ENCODE measurements around the gene PLCB1. TPM values are rescaled to one million over a fixed set of nuclear protein-coding genes. Genes with fewer than 3 reads are reported as not detected.
"Not testable (repeated sequence)": the region's sequence is repeated elsewhere in the genome, so short reads cannot be mapped to it uniquely, and the experiment has no call there.

Gene PLCB1
- polyA plus RNA-seq, 3 donors from 2014 or later, result 11.0 to 20.4 (median 12.6) TPM

DNA sequence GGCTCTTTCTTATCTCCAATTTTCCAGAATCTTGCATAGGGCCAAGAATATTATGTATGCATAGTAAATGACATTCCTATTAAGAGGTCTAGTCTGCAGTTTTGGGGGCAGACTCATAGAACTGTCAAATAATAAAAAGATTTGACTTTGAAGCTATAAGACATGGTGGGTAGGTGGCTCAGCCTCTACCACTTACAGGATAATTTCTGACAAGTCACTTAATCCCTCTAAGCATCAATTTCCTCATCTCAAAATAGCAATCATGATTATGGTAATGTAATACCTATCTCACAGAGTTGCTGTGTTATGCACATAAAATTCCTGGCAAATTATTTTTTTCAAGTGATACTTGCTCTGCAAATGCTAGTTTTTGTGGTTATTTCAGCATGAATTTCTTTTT is 329.1 kb downstream of the PLCB1 start:
- no peak for DNase-seq
- no peak overlapping the region for H3K4me3 Mint-ChIP-seq
- H3K27ac Mint-ChIP-seq, result no peak overlapping the region
- peaks cover 0 to 3% (median 2%) of the 10 kb centered on the region in 3 donors for H3K27me3 Mint-ChIP-seq (ENCODE audit: low read depth in 3 of 3)
- H3K36me3 Mint-ChIP-seq, result peaks cover 4 to 12% (median 9%) of the 10 kb centered on the region in 3 donors
- peaks cover 0 to 6% (median 0%) of the 10 kb centered on the region in 6 donors for H3K9me3 Mint-ChIP-seq
- H3K4me1 Mint-ChIP-seq, result peaks cover 18 to 26% of the 10 kb centered on the region in 2 donors

DNA sequence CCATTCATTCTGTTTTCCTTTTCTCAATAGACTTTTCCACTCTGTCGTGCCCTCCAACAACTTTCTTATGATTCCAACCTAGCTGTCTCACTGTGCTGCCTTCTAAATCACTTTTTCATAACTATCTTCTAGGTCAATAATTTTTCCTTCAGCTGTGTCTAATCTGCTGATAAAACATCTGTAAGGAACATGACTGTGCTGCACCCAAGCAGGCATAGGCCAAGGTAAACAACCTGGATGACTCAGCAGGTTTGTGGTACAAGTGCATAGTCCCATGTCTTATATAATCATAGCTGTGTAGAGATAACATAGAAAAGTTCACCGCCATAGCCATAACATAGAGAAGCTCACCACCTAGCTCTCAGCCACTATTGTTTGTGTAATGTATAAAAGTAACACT is 332.3 kb downstream of the PLCB1 start:
- peaks cover 11 to 12% of the 10 kb centered on the region in 2 donors for H3K4me1 Mint-ChIP-seq
- peaks cover 0 to 6% (median 0%) of the 10 kb centered on the region in 6 donors for H3K9me3 Mint-ChIP-seq
- peaks cover 0 to 3% (median 3%) of the 10 kb centered on the region in 3 donors for H3K27me3 Mint-ChIP-seq (ENCODE audit: low read depth in 3 of 3)
- H3K4me3 Mint-ChIP-seq, result no peak overlapping the region
- H3K27ac Mint-ChIP-seq, result no peak overlapping the region
- DNase-seq, result no peak
- H3K36me3 Mint-ChIP-seq, result peaks cover 9 to 15% (median 10%) of the 10 kb centered on the region in 3 donors

DNA sequence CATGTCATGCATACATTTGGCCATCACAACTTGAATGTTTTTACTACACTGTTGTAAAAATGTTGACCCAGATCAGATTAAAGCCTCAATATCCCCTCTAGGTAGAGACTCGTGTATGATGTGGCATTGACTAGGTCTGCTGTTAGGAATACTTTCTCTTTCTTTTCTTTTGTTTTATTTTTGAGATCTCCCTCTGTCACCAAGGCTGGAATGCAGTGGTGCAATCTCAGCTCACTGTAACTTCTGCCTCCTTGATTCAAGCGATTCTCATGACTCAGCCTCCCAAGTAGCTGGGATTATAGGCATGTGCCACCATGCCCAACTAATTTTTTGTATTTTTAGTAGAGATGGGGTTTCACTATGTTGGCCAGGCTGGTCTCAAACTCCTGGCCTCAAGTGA is 334.7 kb downstream of the PLCB1 start:
- not testable (repeated sequence) for H3K4me3 Mint-ChIP-seq; H3K27me3 Mint-ChIP-seq (ENCODE audit: low read depth in 3 of 3); DNase-seq; H3K27ac Mint-ChIP-seq; H3K9me3 Mint-ChIP-seq
- H3K36me3 Mint-ChIP-seq, result peaks cover 9 to 15% (median 10%) of the 10 kb centered on the region in 3 donors
- peaks cover 16 to 20% of the 10 kb centered on the region in 2 donors for H3K4me1 Mint-ChIP-seq

DNA sequence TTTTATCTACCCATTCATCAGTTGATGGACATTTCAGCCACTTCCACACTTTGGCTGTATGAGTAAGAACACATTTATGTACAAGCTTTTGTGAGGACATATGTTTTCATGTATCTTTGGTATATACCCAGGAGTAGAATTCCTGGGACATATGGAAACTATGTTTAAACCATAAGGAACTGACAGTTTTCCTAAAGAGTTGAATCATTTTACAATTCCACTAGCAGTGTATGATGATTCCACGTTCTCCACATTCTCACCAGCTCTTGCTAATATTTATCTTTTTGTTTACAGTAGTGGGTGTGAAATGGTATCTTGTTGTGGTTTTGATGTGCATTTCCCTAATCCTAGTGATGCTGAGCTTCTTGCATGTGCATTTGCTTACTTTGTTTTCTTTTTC is 338.1 kb downstream of the PLCB1 start:
- H3K27ac Mint-ChIP-seq, result no peak overlapping the region
- H3K9me3 Mint-ChIP-seq, result peaks cover 0 to 4% (median 0%) of the 10 kb centered on the region in 6 donors
- DNase-seq, result no peak
- peaks cover 22 to 30% of the 10 kb centered on the region in 2 donors for H3K4me1 Mint-ChIP-seq
- H3K4me3 Mint-ChIP-seq, result no peak overlapping the region
- H3K36me3 Mint-ChIP-seq, result peaks cover 4 to 7% (median 6%) of the 10 kb centered on the region in 3 donors
- peaks cover 0 to 3% (median 0%) of the 10 kb centered on the region in 3 donors for H3K27me3 Mint-ChIP-seq (ENCODE audit: low read depth in 3 of 3)

DNA sequence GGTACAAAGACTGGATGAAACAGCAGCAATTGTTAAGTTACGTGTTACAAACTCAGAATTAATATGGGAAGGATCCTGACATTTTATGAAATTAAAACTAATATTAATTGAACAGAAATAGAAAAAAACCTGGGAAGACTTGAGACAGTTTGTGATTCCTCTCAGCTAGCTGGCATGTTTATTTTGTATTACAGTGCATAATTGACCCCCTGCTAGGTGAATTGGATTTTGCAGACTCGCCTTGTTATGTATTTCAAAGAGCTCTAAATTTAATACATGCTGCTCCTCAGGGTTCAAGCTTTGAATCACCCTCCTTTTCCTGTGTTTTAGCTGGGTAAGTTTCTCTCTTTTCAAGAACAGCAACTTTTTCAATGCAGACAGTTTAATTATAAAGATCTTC is 339.4 kb downstream of the PLCB1 start:
- Mint-ChIP-seq H3K27ac (no peak overlapping the region), H3K4me3 (no peak overlapping the region), H3K27me3 (ENCODE audit: low read depth in 3 of 3) (peaks cover 0 to 2% (median 0%) of the 10 kb centered on the region in 3 donors), H3K4me1 (peaks cover 32 to 35% of the 10 kb centered on the region in 2 donors), H3K9me3 (no peaks in the 10 kb centered on the region), H3K36me3 (peaks cover 0 to 5% (median 2%) of the 10 kb centered on the region in 3 donors)
- no peak for DNase-seq

DNA sequence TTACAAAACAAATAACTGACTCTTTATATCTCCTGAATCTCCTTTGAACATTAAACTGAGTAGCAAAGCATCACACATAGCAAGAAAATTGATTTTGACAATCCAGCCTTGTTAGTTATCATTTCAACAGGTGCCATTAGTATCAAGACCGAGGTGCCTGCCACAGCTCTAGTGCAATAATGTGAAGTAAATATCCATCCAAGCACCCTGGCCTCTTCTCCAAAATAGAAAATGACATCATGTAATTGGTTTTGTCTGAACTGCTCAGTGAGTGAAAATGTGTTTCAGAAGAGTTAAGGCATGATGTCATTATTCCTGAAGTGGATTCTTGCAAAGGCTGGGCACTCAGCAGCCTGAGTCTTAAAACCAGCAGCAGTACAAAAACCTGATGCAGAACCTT is 341.4 kb downstream of the PLCB1 start:
- Mint-ChIP-seq H3K27me3 (ENCODE audit: low read depth in 3 of 3) (peaks cover 0 to 2% (median 0%) of the 10 kb centered on the region in 3 donors), H3K4me1 (peaks cover 29 to 36% of the 10 kb centered on the region in 2 donors), H3K4me3 (no peak overlapping the region)

DNA sequence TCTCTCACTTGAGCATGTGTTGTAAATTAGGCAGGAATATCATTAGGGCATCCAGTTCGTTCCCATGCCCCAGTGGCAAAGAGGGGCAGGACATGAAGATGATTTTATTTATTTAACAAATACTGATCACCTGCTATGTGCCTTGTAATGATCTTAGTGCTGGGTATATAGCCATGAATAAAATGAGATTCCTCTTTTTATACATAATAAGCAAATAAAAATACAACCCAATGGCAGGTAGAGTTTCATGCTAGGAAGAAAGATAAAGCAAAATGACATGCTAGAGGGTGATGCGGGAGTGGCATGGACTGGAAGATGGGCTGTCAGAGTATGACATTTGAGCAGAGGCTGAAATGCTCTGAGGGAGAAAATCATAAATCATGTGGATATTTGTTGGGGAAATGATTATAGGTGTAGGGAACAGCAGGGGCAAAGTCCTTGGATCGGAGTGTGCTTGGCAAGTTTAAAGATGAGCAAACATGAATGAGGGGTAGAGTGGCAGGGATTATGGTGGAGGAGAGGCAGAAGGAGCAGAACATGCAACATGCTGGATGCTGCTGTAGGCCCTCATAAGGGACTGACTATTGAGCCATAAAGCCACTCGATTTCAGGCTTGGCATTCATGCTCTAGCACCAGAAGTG is 342.1 kb downstream of the PLCB1 start:
- Mint-ChIP-seq H3K9me3 (no peaks in the 10 kb centered on the region), H3K27me3 (ENCODE audit: low read depth in 3 of 3) (peaks cover 0 to 2% (median 0%) of the 10 kb centered on the region in 3 donors), H3K4me1 (peaks cover 26 to 36% of the 10 kb centered on the region in 2 donors), H3K27ac (no peak overlapping the region), H3K36me3 (no peaks in the 10 kb centered on the region), H3K4me3 (no peak overlapping the region)
- DNase-seq, result no peak

More for the DNA sequence above, 341.4 kb downstream of the PLCB1 start:
- no peaks in the 10 kb centered on the region for H3K36me3 Mint-ChIP-seq
- DNase-seq, result no peak
- H3K27ac Mint-ChIP-seq, result no peak overlapping the region
- no peaks in the 10 kb centered on the region for H3K9me3 Mint-ChIP-seq

DNA sequence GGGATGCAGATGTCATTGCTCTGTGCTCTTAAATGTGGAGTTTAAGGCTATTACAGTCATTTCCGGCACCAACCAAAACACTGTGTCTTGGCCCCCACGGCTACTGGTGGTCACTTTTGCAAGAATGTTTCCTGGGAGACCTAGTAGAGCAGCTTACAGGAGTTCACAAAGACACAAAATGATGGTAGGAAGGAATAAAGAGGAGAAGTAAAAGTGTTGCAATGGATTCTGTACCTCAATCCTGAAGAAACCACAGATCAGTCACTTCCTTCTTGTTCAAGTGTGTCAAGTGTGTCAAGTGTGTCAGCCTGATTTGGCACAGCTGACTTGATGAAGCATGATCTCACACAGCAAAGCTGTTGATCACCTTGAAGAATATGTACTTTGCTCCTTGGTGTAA is 344.0 kb downstream of the PLCB1 start:
- Mint-ChIP-seq H3K27me3 (ENCODE audit: low read depth in 3 of 3) (peaks cover 0 to 2% (median 0%) of the 10 kb centered on the region in 3 donors), H3K9me3 (no peaks in the 10 kb centered on the region), H3K36me3 (no peaks in the 10 kb centered on the region), H3K27ac (no peak overlapping the region), H3K4me3 (peak overlapping the region in 1 of 5 donors; percentile 18), H3K4me1 (peaks cover 37 to 44% of the 10 kb centered on the region in 2 donors)
- DNase-seq, result no peak

DNA sequence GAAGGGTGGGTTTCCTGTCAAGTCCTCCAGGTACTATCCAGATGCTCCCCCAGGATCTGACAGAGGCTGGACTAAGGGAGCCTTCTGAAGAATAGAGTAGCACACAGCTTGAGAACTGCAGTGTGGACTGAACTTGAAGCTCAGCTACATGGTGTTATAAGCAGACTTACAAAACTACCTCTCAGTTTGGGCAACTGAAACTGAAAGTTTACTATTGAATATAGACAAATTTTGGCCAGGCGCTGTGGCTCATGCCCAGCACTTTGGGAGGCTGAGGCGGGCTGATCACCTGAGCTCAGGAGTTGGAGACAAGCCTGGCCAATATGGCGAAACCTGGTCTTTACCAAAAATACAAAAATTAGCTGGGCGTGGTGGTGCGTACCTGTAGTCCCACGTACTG is 348.5 kb downstream of the PLCB1 start:
- no peak for DNase-seq
- Mint-ChIP-seq H3K4me1 (peaks cover 28 to 49% of the 10 kb centered on the region in 2 donors), H3K27ac (peak overlapping the region in 2 of 6 donors; percentile 61), H3K36me3 (no peaks in the 10 kb centered on the region), H3K27me3 (ENCODE audit: low read depth in 3 of 3) (peaks cover 0 to 2% (median 0%) of the 10 kb centered on the region in 3 donors), H3K9me3 (no peaks in the 10 kb centered on the region), H3K4me3 (no peak overlapping the region)

DNA sequence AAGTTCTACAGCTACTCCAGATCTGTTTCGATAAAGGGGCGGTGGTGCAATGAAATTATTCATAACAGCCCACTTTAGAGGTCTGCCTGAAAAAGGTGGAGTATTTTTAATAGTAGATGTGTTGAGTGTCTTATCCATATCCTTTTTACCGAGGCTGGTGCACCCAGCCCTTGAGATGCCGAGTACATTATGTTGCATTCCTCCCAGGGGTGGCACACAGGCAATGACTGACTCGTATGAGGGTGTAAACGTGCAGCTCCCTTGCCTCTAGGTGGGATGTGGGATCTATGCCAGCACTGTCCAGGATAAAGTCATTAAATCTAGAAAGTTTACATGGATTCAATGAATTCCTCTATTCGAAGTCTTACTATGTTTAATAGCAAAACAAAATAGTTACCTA is 355.6 kb downstream of the PLCB1 start:
- Mint-ChIP-seq H3K27me3 (ENCODE audit: low read depth in 3 of 3) (no peaks in the 10 kb centered on the region), H3K4me3 (no peak overlapping the region), H3K36me3 (no peaks in the 10 kb centered on the region), H3K9me3 (no peaks in the 10 kb centered on the region), H3K4me1 (peaks cover 13 to 15% of the 10 kb centered on the region in 2 donors), H3K27ac (no peak overlapping the region)
- DNase-seq, result no peak

DNA sequence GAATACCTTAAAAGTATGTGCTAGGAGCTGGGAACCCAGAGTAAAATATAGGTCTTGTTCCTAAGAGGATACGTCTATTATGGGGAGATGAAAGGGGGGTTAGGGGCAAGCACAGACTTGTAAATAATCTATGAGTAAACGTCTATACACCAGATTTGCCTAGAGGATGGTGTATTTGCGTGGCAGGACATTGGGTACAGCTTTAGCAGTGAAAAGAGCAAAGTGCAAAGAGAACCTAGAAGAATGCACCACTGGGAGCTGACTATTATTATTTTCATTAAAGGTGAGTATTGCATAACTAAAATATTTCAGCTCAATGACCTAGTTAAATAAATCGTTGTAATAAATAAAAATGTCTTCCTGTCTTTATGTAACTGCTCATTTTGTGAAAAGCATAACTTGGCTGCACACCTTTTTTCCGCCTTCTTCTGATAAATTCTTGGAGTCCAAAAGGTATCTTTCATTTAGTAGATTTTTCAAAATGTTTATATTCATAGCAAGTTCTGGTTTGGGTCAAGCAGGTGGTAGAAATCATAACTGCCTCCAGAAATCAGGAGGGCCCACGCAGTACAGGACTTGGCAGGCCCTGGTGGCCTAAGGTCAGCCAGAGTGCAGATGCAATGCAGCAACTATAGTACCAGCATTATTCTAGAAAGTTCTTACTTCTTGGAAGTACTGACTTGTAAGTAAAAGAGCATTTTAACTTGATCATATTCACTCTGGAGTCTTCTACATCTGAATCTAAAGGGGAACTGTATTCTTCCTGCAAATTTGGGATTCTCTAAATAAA is 357.2 kb downstream of the PLCB1 start:
- Mint-ChIP-seq H3K4me1 (peaks cover 14 to 19% of the 10 kb centered on the region in 2 donors), H3K9me3 (no peaks in the 10 kb centered on the region), H3K4me3 (no peak overlapping the region), H3K27ac (peak overlapping the region in 1 of 6 donors; percentile 25), H3K27me3 (ENCODE audit: low read depth in 3 of 3) (no peaks in the 10 kb centered on the region), H3K36me3 (no peaks in the 10 kb centered on the region)
- DNase-seq, result no peak

DNA sequence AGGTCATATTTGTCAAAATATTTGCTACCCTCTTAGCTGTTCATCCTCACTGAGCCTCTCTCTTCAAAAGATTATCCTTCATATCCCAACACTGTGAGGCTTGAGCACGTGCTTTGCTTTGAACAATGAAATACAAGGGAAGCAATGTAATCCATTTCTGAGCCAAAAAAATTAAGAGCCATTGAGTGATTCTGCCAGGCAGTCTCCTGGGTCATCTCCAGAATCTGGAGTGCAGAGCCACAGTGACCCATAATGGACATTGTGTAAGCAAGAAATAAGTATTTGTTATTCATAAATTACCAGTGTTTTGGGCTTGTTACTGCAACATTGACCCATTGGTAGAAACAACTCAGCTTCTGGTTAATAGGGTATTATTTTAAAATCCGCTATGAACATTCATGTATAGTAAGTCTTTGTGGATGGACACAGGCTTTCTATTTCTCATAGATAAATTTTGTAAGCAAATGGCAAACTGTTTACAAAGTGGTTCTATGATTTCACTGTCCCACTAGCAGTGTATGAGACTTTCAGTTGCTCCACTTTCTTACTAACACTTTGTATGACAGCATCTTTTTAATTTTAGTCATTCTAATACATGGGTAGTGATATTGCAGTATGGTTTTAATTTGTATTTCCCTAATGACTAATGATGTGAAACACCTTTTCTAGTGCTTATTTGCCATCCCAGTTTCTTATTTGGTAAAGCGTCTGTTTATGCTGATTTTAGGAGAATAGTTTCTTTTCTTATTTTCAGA is 358.2 kb downstream of the PLCB1 start:
- H3K27ac Mint-ChIP-seq, result no peak overlapping the region
- no peak overlapping the region for H3K4me3 Mint-ChIP-seq
- DNase-seq, result no peak
- H3K9me3 Mint-ChIP-seq, result no peaks in the 10 kb centered on the region
- no peaks in the 10 kb centered on the region for H3K36me3 Mint-ChIP-seq
- peaks cover 8 to 18% of the 10 kb centered on the region in 2 donors for H3K4me1 Mint-ChIP-seq
- no peaks in the 10 kb centered on the region for H3K27me3 Mint-ChIP-seq (ENCODE audit: low read depth in 3 of 3)

DNA sequence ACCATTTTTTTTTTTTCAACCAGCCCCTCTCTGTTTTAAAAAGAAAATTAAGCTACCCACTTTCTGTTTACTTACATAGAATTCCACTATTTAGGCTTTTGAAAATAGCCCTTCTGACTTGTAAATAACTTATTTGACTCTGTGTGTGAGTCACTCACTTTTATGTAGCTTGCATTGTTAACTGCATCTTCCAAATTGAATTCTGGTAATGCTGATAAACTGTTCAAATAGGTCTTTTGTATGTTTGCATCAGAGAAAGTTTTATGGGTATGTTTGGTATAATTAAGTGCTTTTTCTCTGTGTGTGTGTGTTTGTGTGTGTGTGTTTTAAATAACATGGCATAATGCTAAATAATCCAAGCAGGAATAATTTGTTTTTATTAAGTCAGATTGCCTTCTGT is 360.1 kb downstream of the PLCB1 start:
- no peak overlapping the region for H3K4me3 Mint-ChIP-seq
- no peak for DNase-seq
- peaks cover 6 to 11% of the 10 kb centered on the region in 2 donors for H3K4me1 Mint-ChIP-seq

DNA sequence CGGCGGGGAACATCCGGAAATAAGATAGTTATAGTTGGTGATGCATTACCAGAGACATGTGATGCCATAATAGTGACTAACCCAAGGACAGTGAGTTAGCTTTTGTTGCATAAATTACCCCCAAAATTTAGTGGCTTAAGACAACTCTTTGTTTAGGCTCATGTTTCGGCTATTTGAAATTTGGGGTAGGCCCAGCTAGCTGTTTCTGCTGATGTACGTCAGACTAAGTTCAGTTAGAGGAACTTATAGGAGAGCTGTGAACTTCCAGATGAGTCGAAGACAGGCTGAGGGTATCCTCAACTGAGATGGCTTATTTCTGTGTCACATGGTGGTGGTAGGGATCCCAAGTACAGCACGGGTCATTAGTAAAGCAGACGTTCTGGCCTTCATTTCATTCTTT is 366.5 kb downstream of the PLCB1 start:
- peaks cover 6 to 15% of the 10 kb centered on the region in 2 donors for H3K4me1 Mint-ChIP-seq
- no peaks in the 10 kb centered on the region for H3K9me3 Mint-ChIP-seq
- H3K36me3 Mint-ChIP-seq, result peaks cover 0 to 4% (median 3%) of the 10 kb centered on the region in 3 donors
- no peak overlapping the region for H3K27ac Mint-ChIP-seq
- no peak overlapping the region for H3K4me3 Mint-ChIP-seq
- DNase-seq, result no peak
- no peaks in the 10 kb centered on the region for H3K27me3 Mint-ChIP-seq (ENCODE audit: low read depth in 3 of 3)

More for the DNA sequence above, 360.1 kb downstream of the PLCB1 start:
- no peaks in the 10 kb centered on the region for H3K36me3 Mint-ChIP-seq
- H3K27me3 Mint-ChIP-seq (ENCODE audit: low read depth in 3 of 3), result no peaks in the 10 kb centered on the region
- H3K27ac Mint-ChIP-seq, result no peak overlapping the region
- no peaks in the 10 kb centered on the region for H3K9me3 Mint-ChIP-seq
